ENCODE measurements around the gene CXCL14. TPM values are rescaled to one million over a fixed set of nuclear protein-coding genes. Genes with fewer than 3 reads are reported as not detected.

CXCL14 gene
- total and polyA plus RNA-seq, 8 donors, result 0.93 to 19.6 (median 4.8) TPM

DNA sequence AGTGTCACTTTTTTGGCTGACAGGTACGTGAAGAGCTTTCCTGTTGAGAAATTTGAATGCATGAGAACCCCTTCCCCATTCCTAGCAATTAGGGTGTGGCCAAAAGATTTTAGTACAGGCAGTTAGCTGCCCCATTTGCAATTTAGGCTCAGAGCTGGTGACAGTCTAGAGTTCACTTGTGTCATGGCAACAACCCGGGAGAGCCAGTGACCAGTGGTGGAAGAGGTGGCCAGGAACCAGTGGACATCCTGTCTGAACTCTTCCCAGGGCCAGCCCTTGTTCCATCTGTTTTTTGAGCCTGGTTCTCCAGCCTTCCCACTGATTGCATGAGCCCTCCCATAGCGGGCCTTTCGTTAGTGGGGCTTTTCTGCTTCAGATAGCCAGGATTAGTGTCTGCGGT, 40.5 kb downstream of the CXCL14 start:
- Histone ChIP-seq H3K27me3 (peaks cover 0 to 36% (median 0%) of the 10 kb centered on the region in 4 donors), H3K9me3 (no peaks in the 10 kb centered on the region)
- FAIRE-seq, result no peak

DNA sequence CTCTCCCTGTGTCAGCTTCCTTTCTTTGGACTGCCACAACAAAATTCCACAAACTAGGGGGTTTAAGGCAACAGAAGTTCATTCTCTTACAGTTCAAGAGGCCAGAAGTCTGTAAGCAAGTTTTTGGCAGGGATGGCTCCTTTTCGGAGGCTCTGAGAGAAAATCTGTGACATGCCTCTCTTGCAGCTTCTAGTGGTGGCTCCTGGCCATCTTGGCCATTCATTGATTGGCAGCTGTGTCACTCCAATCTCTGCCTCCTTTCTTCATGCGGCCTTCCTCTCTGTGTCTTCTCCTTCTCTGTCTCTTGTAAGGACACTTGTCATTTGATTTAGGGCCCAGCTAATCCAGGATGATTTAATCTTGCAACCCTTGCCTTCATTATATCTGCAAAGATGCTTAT, 41.0 kb downstream of the CXCL14 start:
- no peaks in the 10 kb centered on the region for H3K9me3 ChIP-seq
- intact Hi-C loops (cut with DNase I), result no loop called here
- TF ChIP-seq, protein P1, sequence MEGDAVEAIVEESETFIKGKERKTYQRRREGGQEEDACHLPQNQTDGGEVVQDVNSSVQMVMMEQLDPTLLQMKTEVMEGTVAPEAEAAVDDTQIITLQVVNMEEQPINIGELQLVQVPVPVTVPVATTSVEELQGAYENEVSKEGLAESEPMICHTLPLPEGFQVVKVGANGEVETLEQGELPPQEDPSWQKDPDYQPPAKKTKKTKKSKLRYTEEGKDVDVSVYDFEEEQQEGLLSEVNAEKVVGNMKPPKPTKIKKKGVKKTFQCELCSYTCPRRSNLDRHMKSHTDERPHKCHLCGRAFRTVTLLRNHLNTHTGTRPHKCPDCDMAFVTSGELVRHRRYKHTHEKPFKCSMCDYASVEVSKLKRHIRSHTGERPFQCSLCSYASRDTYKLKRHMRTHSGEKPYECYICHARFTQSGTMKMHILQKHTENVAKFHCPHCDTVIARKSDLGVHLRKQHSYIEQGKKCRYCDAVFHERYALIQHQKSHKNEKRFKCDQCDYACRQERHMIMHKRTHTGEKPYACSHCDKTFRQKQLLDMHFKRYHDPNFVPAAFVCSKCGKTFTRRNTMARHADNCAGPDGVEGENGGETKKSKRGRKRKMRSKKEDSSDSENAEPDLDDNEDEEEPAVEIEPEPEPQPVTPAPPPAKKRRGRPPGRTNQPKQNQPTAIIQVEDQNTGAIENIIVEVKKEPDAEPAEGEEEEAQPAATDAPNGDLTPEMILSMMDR (IDR thresholded peaks at IDR 0.05), result no peak
- H3K27me3 ChIP-seq, result peaks cover 0 to 36% (median 0%) of the 10 kb centered on the region in 4 donors
- DNase-seq (no peak), ATAC-seq (no peak), FAIRE-seq (no peak)
- WGBS, 2 donors, result 71 to 78% methylated on average over 2 of the region's 2 CpGs
- H3K4me3 ChIP-seq, result no peak overlapping the region
- no peak overlapping the region for H3K27ac ChIP-seq
- H3K4me1 ChIP-seq, result no peaks in the 10 kb centered on the region
- H3K36me3 ChIP-seq, result no peaks in the 10 kb centered on the region

More for the DNA sequence above, 40.5 kb downstream of the CXCL14 start:
- H3K36me3 ChIP-seq, result no peaks in the 10 kb centered on the region
- no peak for DNase-seq
- H3K27ac ChIP-seq, result no peak overlapping the region
- intact Hi-C loops (cut with DNase I), result no loop called here
- H3K4me3 ChIP-seq, result no peak overlapping the region
- H3K4me1 ChIP-seq, result no peaks in the 10 kb centered on the region
- TF ChIP-seq, protein P1 (IDR thresholded peaks at IDR 0.05), result no peak
- no peak for ATAC-seq
- 86% methylated on average over 5 of the region's 5 CpGs for WGBS, 2 donors

DNA sequence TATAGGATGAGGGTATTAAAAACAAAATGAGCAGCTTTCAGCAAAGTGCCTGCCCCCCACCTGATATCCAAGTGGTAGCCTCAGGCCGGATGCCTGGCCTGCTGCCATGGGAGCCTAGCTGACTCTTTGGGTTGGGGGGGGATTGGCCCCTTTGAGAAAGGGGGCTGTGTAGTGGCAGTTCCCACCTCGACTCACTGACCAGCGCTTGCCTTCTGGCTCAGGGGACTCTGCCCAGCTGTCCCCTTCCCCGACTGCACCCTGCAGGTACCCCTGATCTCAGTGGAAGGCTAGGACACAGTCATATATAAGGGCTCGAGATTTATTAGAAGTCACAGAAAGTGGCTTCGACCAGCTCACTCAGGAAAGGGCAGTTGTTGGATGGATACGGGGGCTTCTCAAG, 41.5 kb downstream of the CXCL14 start:
- Histone ChIP-seq H3K27me3 (peaks cover 0 to 36% (median 0%) of the 10 kb centered on the region in 4 donors), H3K36me3 (no peaks in the 10 kb centered on the region), H3K27ac (no peak overlapping the region), H3K4me3 (no peak overlapping the region), H3K9me3 (no peaks in the 10 kb centered on the region), H3K4me1 (no peaks in the 10 kb centered on the region)
- ATAC-seq (no peak), FAIRE-seq (no peak), DNase-seq (no peak)
- 43 to 48% methylated on average over 7 of the region's 7 CpGs for WGBS, 2 donors
- intact Hi-C loops (cut with DNase I), result no loop called here
- TF ChIP-seq, protein P1 (IDR thresholded peaks at IDR 0.05), result no peak

DNA sequence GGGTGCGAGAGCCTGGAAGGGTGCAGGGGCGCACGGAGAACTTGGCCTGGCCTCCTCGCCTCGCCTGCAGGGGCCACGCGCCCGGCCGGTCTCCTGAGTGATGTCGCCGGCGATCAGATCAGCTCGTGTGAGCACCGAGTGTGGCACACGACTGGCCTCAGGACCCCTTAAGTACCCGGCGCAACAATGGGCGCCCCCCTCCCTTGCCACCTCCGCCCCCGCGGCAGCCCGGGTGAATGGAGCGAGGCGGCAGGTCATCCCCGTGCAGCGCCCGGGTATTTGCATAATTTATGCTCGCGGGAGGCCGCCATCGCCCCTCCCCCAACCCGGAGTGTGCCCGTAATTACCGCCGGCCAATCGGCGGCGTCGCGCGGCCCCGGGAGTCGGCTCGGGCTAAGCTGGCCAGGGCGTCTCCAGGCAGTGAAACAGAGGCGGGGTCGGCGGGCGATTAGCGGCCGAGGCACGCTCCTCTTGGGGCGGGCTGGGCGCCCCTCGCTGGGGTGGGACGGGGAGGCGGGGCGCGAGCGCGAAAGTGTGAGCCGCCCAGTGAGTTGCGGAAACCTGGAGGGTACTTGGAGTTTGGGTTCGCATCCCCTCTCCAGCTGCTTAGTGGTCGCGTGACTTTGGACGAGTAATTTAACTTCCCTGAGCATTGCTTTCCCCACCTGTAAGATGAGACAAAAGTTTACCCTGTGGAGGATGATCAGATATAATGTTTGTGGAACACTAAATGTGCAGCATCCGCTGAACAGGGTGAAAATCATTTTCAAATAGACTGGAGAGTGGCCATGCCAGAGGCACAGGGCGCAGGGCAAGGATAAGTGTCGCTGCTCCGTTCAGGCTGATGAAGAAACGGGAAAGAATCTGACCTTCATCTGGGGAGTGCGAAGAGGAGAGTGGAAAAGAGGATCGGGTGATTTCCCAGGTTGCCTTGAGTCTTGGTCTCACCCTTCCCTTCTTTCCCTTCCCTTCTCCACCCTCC, 42.7 kb downstream of the CXCL14 start, which contains the start of gene NEUROG1:
NEUROG1 (minus strand) TSS at position 145 of the 982 bp plus-strand sequence. CDS start 274 bp downstream, outside the sequence.
- H3K27ac ChIP-seq, result no peak within 1 kb of the TSS
- WGBS, 2 donors, result 2 to 3% methylated on average over 72 to 74 of the region's 74 CpGs
- no peaks in the 10 kb centered on the region for H3K4me1 ChIP-seq
- peak within 1 kb of the TSS in 2 of 4 donors; percentile 5 to 9 for H3K4me3 ChIP-seq
- peaks cover 0 to 39% (median 0%) of the 10 kb centered on the region in 4 donors for H3K27me3 ChIP-seq
- FAIRE-seq, result no peak
- H3K36me3 ChIP-seq, result no peaks in the 10 kb centered on the region
- intact Hi-C loops (cut with DNase I), result no loop called here
- H3K9me3 ChIP-seq, result no peaks in the 10 kb centered on the region
- TF ChIP-seq, protein P1 (IDR thresholded peaks at IDR 0.05), result no peak
- ATAC-seq, result no peak
- no peak for DNase-seq
